Loucy (cell line): ENCODE results near the gene TTC27.

ENCODE experiments used
- EZH2phosphoT487 ChIP-seq: fragments of 200-600 bp; IDR thresholded peaks from 2 replicates; pipeline ENCODE4 v1.6.1; 2018; ENCODE audit warnings: antibody characterized with exemption, mild to moderate bottlenecking, moderate library complexity, borderline replicate concordance
- TF ChIP-seq, protein P1 (sequence below): fragments of 200-600 bp; sonication (generic); conservative IDR thresholded peaks from 2 replicates; pipeline ENCODE4 v1.5.1; 2014; ENCODE audit warnings: mild to moderate bottlenecking, antibody characterized with exemption, low read length

DNA sequence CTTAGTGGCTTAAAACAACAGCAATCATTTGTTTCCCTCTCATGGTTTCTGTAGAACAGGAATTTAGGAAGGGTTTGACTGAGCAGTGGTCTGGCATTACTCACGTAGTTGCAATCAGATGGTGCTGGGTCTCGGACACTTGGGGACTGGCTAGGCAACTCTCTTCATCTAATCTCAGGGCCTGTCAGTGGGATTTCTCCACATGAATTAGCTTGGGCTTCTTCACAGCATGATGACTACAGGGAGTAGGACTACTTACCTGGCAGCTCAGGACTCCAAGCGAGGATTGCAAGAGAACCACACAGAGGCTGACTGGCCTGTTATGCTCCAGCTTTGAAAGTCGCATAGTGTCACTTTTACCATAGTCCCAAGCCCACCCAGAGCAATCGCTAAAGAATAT, 125.1 kb downstream of the TTC27 start:
- TF ChIP-seq, protein P1, sequence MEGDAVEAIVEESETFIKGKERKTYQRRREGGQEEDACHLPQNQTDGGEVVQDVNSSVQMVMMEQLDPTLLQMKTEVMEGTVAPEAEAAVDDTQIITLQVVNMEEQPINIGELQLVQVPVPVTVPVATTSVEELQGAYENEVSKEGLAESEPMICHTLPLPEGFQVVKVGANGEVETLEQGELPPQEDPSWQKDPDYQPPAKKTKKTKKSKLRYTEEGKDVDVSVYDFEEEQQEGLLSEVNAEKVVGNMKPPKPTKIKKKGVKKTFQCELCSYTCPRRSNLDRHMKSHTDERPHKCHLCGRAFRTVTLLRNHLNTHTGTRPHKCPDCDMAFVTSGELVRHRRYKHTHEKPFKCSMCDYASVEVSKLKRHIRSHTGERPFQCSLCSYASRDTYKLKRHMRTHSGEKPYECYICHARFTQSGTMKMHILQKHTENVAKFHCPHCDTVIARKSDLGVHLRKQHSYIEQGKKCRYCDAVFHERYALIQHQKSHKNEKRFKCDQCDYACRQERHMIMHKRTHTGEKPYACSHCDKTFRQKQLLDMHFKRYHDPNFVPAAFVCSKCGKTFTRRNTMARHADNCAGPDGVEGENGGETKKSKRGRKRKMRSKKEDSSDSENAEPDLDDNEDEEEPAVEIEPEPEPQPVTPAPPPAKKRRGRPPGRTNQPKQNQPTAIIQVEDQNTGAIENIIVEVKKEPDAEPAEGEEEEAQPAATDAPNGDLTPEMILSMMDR: no peak
- TF ChIP-seq EZH2phosphoT487: no peak
